Hematopoietic multipotent progenitor cell treated with erythropoietin and hydrocortisone succinate and interleukin-3 and kit ligand, for 6 days (in vitro differentiated cells): ENCODE measurements around the gene HPCAL1.

Experiments
- DNase-seq: peaks from one replicate; pipeline ENCODE4 v3.0.0-alpha.2; 2015

HPCAL1 gene

DNA sequence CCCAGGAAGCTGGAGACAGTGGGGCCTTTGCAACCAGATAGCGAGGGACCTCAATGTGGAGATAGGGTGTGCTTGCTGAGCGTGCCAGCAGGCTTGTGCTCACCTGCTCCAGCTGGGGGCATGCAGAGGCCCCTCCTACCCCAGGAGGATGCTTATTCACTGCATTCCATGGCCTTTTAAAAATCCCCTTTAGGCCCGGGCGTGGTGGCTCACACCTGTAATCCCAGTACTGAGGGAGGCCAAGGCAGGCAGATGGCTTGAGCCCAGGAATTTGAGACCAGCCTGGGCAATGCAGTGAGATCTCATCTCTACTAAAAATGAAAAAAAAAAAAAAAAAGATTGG, 90.9 kb downstream of the HPCAL1 start:
- no peak for DNase-seq

DNA sequence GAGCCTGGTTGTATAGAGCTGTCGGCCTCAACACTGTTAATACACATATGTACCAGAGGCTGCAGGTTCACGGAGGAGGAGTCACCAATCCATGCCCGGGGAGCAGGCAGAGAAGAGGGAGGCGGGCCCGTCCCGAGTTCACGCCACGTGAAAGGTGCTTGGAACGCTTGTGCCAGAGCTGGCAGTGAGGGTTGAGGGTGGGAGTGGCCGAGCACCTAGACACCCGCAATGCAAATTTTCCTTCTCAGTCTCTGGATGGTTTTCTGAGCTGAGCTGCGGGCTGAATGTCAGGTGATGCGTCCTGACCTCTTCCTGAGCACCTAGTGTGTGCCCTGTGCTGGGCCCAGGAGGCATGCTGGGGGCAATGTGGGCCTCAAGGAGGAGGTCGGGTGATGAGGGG, 93.2 kb downstream of the HPCAL1 start:
- DNase-seq = no peak

DNA sequence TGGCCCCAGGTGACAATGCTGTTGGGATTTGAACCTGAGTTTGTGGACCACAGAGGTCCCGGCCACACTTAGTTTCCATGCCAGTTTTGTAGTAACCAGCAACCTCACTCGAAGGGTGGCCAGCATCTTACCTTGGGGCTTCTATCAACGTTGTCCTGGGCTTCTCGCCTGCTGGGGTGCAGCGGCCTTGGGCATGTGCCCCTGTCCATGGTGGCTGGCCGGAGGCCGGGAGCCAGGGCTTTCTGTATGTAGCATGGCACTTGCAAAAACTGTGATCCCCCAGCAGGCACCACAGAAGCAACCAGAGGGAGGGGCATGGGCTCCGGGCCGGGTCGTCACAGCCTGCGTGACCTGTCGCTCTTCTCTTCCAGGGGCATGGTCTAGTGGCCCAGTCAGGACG, 93.8 kb downstream of the HPCAL1 start:
- no peak for DNase-seq

DNA sequence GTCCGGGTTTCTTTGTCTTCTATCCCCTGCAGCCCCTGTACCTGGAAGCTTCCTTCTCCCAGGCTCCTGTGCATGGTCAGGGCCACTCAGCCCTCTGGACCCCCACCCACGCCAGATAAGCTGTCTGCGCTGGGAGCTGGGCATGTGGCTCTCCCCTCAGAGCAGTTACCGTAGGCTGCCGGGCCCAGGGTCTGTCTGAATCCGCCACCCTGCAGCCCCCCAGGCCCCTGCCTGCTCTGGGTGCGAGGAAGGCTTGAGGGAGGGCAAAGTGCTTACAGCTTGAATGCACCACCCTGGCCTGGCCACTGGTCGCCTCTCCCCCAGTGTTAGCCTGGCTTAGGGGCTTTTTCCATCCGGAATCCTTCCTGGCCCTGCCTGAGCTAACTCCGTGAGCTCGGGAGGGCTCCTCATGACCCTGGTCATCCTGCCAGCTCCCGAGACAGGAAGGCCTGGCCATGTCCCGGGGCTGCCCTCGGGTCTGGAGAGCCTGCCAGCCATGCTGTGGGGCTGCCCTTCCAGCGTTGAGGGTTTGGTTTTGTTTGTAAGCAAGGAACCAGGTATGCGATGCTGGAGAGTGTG, 94.7 kb downstream of the HPCAL1 start:
- DNase-seq = no peak

DNA sequence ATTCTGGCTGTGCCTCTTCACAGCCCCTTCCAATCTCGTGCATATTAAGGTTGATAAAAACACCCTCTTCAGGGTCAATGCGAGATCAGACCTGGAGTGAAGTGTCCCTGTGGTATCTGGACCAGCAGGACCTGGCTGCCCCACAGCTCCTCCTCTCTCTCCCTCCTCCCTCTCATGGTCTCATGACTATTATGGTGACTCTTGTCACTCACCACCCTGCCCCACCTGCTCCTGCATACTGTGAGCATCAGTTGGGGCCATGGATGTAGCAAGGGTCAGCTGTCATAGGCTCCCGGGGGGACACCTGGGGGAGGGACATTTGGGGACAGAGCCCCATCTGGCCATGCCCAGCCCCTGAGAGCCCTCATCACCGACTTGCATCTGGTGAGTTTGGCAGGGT, 95.2 kb downstream of the HPCAL1 start:
- no peak for DNase-seq

DNA sequence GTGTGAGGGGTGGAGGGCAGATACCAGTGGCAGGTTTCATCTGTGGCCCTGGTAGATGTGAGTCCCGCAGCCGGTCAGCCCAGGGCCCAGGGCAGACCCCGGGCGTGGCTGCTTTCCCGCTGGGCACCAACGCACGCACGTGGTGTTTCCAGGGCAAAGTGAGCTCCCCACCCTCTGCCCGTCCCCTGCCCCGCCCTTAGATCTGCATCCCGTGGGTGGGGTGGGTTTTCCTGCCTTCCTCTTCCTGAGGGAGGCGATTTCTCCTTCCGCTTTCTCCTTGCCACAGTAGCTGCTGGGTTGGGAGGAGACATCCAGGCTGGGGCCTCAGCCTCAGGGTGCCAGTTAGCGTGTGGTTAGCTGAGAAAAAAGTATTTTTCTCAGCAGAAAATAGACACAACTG, 95.8 kb downstream of the HPCAL1 start:
- DNase-seq = no peak

DNA sequence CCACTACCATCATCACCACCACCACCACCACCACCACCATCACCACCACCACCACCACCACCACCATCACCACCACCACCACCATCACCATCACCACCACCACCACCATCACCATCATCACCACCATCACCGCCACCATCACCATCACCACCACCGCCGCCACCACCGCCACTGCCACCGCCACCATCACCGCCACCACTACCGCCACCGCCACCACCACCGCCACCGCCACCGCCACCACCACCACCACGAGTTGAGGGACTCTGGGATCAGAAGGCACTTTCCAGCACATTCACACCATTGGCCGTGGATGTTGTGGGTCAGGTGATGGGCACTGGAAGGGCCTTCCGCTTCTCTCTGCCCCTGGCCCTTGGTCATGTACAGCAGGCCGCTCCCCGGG, 96.7 kb downstream of the HPCAL1 start:
- DNase-seq = no peak

DNA sequence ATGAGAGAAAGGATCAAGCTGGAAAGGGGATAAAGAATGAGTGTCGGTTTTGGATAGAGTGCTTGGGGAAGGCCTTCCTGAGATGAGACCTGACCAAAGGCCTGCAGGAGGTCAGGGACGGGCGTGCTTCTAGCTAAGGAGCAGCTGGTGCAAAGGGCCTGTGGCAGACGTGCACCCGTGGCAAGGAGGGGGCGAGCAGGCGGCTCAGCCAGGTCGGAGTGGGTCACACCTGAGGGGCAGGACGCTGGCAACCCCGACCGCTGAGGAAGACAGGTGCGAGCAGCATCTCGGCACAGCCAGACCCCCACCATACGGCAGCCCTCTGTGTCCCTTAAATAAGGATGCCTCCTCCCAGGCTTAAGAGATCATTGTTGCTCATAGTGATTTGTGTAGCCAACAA, 97.3 kb downstream of the HPCAL1 start:
- no peak for DNase-seq

DNA sequence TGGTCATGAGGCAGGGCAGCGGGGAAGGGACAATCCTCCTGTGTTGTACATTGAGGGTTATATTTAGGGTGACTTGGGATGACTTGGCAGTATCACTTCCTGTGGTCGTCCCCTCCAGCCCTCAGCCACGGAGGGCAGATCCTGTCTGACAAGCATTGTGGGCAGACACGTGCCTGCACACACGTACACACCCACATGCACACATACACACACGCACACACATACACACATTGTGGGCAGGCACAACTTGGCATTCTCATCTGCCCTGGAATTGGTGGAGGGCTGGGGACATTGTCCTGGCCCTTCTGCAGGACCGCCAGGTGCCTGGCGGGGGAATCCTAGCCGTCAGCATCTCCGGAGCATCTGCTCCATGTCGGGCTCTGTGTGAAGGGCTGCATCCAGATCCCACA, 97.9 kb downstream of the HPCAL1 start:
- DNase-seq = peak; percentile 83

DNA sequence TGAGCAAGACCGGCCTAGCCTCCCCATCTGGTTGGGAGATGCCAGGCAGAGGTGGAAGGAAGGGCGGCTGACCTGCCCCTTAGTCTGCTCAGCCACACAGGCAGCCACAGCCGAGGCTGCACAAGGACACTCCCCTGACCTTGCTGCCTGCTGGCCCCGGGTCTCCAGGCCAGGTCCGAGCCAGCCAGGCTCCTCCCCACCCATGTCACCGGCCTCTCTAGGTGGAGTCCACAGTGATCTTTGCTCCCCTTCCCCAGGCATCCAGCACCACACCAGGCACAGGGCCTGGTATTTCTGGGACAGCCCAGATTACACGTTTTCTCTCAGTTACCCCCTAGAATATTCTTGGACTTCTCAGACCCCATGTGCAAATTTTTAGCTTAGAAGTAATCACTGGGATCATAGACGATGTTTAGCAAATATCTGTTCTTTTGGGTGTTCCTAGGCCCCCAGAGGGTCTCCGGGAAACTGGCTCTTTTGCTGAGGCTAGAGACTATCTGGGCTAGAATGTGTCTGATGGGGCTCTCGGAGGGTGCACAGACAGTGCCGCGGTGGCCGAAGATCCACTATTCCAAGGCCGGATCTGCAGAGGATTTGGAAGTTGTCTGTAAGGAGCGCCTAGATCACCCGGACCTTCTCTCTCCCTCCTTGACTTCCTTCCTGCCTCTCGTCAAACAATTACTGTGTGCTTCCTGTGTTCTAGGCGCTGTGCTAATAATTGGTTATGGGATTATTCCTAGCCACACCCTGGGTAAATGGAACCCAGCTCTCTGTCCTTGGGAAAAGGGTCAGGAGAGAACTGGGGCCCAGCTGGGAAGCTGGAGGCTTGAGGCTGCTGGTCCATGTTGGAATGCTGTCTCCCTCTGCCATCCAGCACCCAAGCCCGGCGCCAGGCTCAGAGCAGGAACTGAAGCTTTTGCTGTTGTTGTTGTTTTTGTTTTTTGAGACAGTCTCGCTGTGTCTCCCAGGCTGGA, 98.6 kb downstream of the HPCAL1 start:
- no peak for DNase-seq

DNA sequence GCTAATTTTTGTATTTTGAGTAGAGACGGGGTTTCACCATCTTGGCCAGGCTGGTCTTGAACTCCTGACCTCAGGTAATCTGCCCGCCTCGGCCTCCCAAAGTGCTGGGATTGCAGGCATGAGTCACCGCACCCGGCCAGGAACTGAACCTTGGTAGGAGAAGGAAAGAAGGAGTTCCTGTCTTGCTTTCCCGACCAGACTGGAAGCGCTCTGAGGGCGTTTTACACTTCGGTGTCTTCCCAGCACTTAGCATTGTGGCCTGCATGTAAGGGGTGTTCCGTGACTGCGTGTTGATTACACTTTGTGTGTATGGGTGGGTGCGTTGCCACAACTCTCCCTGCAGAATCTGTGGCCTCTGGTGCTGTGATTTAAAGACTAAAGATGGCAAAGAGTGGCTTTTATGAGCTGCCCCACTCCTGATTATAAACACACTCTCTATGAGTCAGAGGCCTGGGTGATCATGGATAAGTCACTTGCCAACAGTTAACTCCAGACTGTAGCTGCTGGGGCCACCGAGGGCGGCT, 99.4 kb downstream of the HPCAL1 start:
- peak; percentile 32 for DNase-seq

DNA sequence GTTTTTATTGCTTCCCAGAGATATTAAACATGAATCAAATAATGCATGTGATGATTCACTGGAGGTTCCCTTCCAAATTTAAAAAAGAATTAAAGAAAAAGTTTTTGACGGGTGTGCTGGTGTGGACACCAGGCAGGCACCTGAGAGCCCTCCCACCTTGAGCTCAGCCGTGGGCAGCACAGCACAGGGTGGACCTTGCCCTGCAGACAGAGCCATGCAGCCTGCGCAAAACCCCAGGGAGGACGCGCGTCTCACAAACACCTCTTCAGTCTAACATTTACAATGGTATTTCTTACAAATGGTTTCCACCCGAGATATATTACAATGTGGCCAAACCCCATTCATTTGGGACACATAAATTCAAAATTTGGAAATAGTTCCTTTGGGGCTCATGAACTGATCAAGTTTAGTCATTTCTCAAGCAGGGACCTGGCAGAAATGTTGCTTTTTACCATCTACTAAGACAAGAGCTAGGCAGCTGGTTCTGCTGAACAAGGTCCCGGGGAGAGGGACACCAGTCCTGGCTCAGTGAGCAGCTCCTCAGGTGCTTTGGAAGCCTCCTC, 100.0 kb downstream of the HPCAL1 start:
- no peak for DNase-seq

DNA sequence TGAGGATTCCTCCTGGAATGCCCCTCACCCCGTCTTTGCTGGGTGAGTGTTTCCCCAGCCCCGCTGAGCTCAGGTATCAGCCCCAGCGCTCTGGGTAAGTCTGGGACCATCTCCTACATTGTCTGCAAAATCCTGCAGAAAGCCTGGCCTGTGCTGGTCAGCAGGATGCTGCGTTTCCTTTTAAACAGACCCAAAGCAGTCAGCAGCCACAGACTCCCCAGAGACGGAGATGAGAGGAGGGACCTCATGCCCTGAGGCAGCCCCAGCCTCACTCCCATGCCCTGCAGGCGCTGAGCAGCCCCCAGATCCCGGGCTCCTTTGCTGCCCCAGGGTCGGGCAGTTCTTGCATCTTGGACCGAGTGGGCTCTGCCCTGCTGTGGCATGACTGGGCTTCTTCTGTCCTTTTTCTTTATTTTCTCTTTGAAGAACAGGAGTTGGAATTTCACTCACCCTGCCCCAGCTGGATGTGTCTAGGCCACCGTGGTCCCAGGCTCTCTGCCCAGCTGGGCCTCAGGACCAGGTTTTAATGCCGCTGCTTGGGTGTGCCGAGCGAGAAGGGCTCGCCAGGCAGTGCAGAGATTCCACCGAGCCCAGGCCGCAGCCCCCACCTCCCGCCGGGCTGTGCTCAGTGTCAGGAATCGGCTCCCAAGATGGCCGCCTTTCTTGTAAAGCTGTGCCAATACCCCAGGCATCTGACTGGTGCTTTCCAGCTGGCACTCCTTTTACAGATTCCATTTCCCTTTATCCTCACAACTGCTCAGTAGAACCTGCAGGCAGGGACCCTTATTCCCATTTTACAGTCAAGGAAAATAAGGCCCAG, 101.8 kb downstream of the HPCAL1 start:
- DNase-seq = no peak

DNA sequence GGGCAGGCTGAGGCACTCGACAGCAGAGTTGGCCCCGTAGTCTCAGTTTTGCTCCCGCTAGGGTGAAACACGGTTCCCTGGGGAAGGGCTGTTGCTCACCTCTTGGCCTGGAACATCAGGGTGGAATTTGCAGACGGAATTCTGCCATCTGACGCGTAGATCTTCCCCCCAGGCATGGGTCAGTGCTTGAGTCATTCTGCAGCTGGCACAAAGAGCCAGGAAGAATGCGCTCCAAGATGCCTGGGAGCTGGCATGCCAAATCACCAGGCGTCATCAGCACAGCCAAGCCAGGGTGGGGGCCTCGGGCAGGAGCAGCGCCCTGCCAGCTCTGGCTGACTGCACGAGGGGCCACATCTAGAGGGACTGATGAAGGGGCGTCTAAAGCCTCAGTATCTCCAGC, 102.7 kb downstream of the HPCAL1 start:
- DNase-seq = no peak

DNA sequence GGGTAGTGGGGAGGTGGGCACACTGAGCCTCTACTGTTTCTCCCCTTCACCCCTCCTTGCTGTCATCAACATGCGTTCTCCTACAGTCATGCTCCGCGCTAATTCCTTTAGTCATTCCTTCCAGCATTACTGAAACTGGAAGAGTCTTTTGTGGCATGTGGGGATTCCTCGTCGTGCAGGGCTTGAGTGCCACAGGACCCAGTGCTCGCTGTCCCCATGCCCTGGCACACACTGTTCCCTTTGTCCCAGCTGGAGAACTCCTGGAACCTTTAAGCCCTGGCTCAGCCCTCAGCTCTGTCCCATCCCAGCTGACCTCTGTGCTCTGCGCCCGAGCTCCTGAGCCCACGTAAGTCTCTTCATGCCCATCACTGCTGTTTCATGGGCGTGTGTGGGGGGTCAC, 103.3 kb downstream of the HPCAL1 start:
- DNase-seq = no peak

DNA sequence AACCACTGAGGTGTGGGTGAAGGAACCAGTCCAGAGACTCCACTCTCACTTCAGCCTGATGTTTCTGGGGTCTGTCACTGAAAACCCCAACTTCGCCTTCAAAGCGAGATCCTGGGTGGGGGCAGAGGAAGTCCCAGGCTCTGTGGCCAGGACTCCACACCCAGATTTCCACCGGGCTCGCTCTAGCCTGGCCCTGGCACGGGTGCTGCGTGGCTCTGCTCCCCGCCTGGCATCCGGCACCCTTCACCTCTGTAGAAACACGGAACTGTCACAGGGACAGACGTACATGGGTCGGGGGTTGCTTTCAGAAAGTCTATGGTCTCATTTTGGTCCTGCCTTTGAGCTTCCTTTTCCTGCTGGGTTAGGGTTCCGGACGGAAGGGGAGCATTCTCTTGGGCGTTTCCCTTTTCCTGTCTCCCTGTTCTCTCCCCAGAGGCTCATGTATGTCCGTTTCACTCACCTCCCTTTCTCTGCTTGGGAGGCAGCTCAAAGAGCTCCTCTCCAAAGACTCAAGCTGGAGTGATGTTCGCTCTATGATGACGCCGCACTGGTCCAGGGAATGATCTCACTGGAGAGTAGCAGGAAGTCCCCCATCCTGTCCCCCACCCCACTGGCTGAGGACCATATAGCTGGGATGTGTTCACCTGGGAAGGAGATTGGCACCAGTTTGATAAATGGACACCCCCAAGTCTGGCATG, 103.9 kb downstream of the HPCAL1 start:
- no peak for DNase-seq

DNA sequence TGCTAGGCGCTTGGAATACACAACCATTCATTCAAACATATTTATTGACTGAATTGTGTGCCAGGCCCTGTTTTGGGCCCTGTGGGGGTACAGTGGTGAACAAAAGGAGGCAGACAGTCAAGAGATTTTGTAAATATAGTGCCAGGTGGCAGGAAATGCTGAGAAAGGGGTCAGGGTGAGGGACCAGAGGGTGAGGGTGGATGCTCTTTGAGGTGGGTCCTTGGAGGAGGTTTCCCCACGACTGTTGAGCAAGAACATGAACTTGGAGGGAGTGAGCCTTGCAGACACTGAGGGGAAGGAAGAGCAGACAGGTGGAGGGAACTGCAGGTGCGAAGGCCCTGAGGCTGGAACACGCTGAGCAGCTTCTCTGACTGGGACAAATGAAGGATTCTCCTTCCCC, 104.7 kb downstream of the HPCAL1 start:
- no peak for DNase-seq

DNA sequence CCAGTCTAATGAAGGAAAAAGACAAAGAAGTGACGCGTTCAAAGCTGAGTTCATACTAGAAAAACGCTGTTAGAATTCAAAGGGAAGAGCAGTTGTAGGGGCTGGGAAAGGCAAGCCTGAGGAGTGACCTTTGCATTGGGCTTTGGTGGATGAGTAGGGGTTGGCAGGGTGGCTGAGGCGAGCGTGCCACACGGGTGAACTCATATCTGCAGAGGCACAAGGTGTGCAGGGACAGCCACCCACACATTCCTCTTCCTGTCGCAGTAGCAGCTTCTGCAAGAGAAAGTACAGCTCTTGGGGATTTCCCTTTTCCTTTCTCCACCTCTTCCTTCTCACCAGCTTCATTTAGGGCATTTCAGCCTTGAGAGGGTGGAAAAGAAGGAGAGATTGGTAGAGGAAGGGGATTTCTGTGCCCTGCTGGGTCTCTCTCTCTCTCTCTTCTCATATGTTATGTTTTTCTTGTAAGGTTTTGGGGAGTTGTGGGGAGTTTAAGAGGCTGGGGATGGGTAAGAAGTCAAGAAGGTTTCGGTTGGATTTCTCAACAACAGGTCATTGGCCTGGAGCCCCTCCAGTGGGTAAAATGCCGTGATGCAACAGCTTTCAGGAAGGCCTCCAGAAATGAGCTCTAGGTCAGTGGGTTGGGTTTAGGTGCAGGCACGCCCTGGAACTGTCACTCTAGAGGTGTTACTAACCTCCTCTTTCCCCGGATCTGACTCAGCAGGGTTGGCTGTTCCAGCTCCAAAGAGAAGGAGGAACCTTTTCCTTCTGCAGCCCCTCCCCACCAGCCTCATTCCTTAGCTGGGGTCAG, 105.3 kb downstream of the HPCAL1 start:
- DNase-seq = peak; percentile 85

DNA sequence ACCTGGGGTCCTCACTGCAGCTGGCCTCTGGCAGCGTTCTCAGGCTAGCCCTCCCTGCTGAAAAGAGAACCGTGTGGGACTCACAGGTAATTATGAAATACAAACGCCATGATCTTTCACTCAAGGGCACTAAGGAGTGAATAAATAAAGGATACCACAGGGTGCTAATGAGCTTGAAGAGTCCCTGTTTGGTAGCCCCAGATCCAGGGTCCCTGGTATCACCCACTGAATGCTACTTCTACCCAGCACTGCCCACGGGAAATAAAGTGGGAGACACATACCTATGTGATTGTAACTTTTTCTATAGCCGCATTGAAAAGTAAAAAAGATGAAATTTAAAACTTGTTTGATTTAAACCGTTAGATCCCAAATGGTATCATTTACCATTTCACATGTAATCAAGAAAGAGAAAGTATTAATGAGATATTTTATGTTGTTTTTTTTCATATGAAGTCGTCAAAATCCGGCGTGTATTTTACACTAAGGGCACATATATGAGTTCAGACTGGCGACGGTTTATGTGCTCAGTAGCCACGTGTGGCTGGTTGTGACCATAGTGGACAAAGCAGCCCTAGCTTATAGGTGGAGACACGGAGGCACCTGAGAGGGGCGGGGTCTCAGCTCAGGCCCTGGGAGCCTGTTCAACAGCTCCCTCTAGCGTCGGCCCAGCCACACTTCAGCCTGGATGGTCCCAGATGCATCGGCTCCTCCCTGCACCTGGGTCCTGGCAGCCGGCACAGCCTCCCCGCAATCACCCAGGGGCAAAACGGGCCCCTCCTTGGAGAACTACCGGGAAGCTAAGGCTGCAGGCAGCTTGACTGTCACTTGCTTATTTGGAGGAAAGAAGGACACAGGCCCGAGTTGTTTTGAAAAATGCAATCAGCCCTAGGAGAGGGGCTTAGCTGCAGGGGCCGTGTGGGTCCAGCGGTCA, 106.2 kb downstream of the HPCAL1 start:
- peak; percentile 87 for DNase-seq
